Activated naive CD4-positive, alpha-beta T cell treated with anti-CD3 and anti-CD28 coated beads, Interleukin-2, amount 10 ng/mL, durations not matched to agents 7 days and 5 days (primary cell): ENCODE measurements around the gene OLFM1.
"Not testable (repeated sequence)": the region's sequence is repeated elsewhere in the genome, so short reads cannot be mapped to it uniquely, and the experiment has no call there.

Source experiments
- CTCF ChIA-PET: fragments of 350-600 bp; sonication (Branson Sonifier 250); formaldehyde crosslinking; loops from one replicate; lab custom pipeline; 2021; ENCODE audit warnings: antibody characterized with exemption; lab: Charles Lee
- DNase-seq: peaks from one replicate; pipeline ENCODE4 v3.0.0-alpha.2; 2020
- H3K27ac Mint-ChIP-seq: one replicate; pipeline ENCODE4 v1.8.0; 2021; ENCODE audit warnings: mild to moderate bottlenecking, moderate library complexity, mixed read lengths
- H3K27me3 Mint-ChIP-seq: one replicate; pipeline ENCODE4 v1.8.0; 2021; ENCODE audit warnings: mild to moderate bottlenecking, mixed read lengths
- H3K36me3 Mint-ChIP-seq: one replicate; pipeline ENCODE4 v1.8.0; 2021; ENCODE audit warnings: mixed read lengths
- H3K4me1 Mint-ChIP-seq: one replicate; pipeline ENCODE4 v1.8.0; 2021; ENCODE audit warnings: mixed read lengths
- H3K4me3 Mint-ChIP-seq: one replicate; pipeline ENCODE4 v1.8.0; 2021; ENCODE audit warnings: mild to moderate bottlenecking, moderate library complexity, mixed read lengths
- H3K9me3 Mint-ChIP-seq: one replicate; pipeline ENCODE4 v1.8.0; 2021; ENCODE audit warnings: mixed read lengths

Gene OLFM1

DNA sequence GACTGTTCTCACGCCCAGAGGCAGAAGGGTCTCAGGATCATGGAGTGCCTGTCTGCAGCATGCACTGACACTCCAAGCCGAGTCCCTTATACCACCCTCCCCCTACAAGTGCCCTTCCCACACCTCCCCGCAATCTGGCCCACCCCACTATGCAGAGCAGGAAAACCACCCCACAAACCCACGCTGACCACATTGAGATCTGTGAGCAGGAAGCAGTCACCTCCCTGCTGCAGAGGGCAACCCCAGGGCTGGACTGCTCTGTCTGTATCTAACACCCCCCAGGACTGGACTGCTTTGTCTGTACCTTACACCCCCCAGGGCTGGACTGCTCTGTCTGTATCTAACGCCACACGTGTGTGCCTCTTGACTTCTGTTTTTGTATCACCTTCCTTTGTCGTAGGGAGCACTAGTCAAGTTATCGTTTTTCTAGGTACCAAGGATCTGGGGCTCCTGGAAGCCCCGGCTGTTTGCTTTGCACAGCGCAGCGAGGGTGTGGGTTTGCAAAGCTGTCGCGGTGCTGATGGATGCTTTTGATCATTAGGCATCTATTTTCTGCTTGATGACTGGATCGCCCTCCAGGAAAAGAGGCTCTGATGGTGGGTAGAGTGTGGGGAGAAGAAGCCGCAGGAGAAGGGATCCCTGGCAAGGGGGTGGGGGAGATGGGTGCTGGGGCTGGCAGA lies 21.5 kb downstream of the OLFM1 start:
- Mint-ChIP-seq H3K27me3 (peaks cover 38% of the 10 kb centered on the region), H3K9me3 (no peaks in the 10 kb centered on the region), H3K27ac (no peak overlapping the region), H3K36me3 (no peaks in the 10 kb centered on the region), H3K4me3 (no peak overlapping the region), H3K4me1 (peaks cover 5% of the 10 kb centered on the region)
- CTCF ChIA-PET, result no interaction called here
- no peak for DNase-seq

DNA sequence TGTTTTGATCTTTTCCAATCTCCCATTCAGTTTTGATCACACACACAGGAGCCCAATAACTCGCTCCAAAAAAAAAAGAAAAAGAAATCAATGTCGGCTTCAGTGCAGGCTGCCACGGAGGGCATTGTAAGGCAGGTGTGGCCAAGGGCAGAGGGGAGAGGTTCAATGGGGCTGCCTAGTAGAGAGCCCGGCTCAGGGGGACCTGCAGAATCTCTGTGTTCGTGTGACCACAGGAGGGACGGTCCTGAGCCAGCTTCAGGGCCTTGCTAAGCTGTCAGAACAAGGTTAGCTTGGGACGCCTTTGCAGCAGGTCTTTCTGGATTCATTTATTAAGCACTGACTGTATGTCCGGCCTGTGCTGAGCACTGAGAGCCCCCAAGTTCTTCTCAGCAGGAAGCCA lies 22.2 kb downstream of the OLFM1 start:
- peaks cover 38% of the 10 kb centered on the region for H3K27me3 Mint-ChIP-seq
- no peak overlapping the region for H3K4me3 Mint-ChIP-seq
- peaks cover 5% of the 10 kb centered on the region for H3K4me1 Mint-ChIP-seq
- no peak overlapping the region for H3K27ac Mint-ChIP-seq
- no peak for DNase-seq
- no peaks in the 10 kb centered on the region for H3K9me3 Mint-ChIP-seq
- H3K36me3 Mint-ChIP-seq, result no peaks in the 10 kb centered on the region
- CTCF ChIA-PET, result no interaction called here

DNA sequence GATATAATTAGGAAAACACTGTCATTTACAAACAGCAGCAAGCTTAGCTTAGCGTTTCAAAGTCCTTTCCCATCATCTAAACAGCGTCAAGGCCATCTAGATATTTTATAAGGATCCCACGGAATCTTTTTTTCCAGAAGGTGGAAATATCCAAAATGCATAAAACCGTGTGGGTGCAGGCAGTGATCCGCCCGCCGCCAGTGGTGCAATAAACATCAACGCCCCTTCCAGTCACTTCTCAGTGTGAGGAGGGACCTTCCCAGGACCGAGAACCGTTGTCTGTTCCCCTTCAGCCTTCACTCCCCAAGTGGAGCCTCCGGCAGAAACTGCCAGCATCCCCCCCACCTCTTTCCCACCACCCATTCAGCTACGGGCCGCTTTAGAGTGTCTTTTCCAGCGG lies 22.9 kb downstream of the OLFM1 start:
- H3K27ac Mint-ChIP-seq, result no peak overlapping the region
- H3K4me3 Mint-ChIP-seq, result no peak overlapping the region
- no peak for DNase-seq
- CTCF ChIA-PET, result no interaction called here
- H3K27me3 Mint-ChIP-seq, result peaks cover 38% of the 10 kb centered on the region
- H3K4me1 Mint-ChIP-seq, result peaks cover 5% of the 10 kb centered on the region
- no peaks in the 10 kb centered on the region for H3K36me3 Mint-ChIP-seq
- H3K9me3 Mint-ChIP-seq, result no peaks in the 10 kb centered on the region

DNA sequence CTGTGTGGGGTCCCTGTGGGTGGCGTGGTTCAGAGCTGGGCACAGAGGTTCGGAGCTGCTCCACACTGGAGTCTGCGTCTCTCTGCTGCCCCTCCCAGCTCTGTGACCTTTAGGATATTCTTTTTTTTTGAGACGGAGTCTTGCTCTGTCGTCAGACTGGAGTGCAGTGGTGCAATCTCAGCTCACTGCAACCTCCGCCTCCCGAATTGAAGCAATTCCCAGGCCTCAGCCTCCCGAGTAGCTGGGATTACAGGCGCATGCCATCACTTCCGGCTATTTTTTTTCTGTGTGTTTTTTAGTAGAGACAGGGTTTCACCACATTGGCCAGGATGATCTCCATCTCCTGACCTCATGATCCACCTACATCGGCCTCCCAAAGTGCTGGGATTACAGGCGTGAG lies 24.1 kb downstream of the OLFM1 start:
- H3K4me3 Mint-ChIP-seq, CTCF ChIA-PET, H3K36me3 Mint-ChIP-seq, DNase-seq, H3K27ac Mint-ChIP-seq, H3K9me3 Mint-ChIP-seq, H3K4me1 Mint-ChIP-seq: not testable (repeated sequence)
- peaks cover 33% of the 10 kb centered on the region for H3K27me3 Mint-ChIP-seq

DNA sequence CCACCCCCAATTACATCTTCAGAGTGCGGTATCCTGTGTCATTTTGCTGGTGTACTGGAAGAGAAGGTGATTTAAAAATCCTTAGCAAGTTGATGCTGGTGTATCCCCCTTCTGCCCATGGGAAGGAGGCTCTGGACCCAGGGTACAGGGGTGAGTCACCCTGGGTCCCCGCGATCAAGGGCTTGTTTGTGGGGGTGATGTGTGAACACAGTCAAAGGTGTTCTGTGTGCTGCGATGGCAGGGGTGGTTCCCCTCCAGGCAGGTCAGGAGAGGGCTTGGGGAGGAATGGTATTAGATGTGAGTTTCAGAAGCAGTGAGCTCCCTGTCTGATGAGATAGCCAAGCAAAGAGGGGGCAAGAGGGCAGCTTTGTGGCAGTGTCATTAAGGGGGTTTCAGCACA lies 28.9 kb downstream of the OLFM1 start:
- H3K9me3 Mint-ChIP-seq, result peaks cover 13% of the 10 kb centered on the region
- CTCF ChIA-PET, result no interaction called here
- H3K27me3 Mint-ChIP-seq, result no peaks in the 10 kb centered on the region
- no peak for DNase-seq
- no peaks in the 10 kb centered on the region for H3K4me1 Mint-ChIP-seq
- H3K36me3 Mint-ChIP-seq, result no peaks in the 10 kb centered on the region
- no peak overlapping the region for H3K27ac Mint-ChIP-seq
- no peak overlapping the region for H3K4me3 Mint-ChIP-seq

DNA sequence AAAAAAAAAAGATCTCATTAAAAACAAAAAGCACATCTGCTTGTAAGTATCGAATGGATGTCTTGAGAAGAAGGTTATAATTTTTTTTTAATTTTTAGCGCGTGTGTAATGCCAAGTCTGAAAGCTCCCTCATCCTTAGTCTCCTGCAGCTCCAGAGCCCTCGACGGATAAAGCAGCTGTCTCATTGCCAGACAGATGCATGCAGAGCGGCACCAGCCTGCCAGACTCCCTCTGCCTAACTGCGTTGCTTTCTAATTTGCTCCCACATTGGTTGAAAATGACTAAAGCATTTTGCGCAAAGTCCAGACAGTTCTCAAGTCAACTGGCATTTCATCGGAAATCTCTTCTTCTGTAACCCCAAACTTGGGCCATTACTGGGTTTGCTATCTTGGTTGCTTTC lies 29.4 kb downstream of the OLFM1 start:
- no peaks in the 10 kb centered on the region for H3K27me3 Mint-ChIP-seq
- H3K4me1 Mint-ChIP-seq, result no peaks in the 10 kb centered on the region
- peaks cover 13% of the 10 kb centered on the region for H3K9me3 Mint-ChIP-seq
- H3K27ac Mint-ChIP-seq, result no peak overlapping the region
- CTCF ChIA-PET, result no interaction called here
- no peak overlapping the region for H3K4me3 Mint-ChIP-seq
- DNase-seq, result no peak
- H3K36me3 Mint-ChIP-seq, result no peaks in the 10 kb centered on the region

DNA sequence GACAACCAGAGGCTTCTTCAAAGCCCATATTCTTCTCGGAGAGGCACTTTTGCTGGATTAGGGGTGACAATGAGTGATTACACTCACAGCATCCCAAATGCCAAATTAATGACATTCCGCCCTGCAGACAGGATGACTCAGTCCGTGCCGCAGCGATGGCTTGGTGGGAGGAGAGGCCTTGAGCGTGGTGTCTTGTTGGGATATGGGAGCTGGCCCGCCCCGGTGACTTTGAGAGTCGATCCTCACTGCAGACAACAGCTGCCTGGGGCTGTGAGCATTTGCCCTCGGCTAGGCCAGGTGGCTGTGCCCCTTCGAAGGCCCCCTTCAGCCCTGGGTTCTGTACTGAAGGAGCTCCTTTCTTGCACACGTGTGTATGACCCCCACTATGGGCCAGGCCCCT lies 29.8 kb downstream of the OLFM1 start:
- H3K4me3 Mint-ChIP-seq, result no peak overlapping the region
- H3K4me1 Mint-ChIP-seq, result no peaks in the 10 kb centered on the region
- H3K9me3 Mint-ChIP-seq, result peaks cover 13% of the 10 kb centered on the region
- H3K27ac Mint-ChIP-seq, result no peak overlapping the region
- CTCF ChIA-PET, result no interaction called here
- H3K27me3 Mint-ChIP-seq, result no peaks in the 10 kb centered on the region
- no peak for DNase-seq
- no peaks in the 10 kb centered on the region for H3K36me3 Mint-ChIP-seq

DNA sequence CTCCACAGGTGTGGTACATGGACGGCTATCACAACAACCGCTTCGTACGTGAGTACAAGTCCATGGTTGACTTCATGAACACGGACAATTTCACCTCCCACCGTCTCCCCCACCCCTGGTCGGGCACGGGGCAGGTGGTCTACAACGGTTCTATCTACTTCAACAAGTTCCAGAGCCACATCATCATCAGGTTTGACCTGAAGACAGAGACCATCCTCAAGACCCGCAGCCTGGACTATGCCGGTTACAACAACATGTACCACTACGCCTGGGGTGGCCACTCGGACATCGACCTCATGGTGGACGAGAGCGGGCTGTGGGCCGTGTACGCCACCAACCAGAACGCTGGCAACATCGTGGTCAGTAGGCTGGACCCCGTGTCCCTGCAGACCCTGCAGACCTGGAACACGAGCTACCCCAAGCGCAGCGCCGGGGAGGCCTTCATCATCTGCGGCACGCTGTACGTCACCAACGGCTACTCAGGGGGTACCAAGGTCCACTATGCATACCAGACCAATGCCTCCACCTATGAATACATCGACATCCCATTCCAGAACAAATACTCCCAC lies 32.1 kb downstream of the OLFM1 start:
- no peaks in the 10 kb centered on the region for H3K27me3 Mint-ChIP-seq
- H3K9me3 Mint-ChIP-seq, result peaks cover 13% of the 10 kb centered on the region
- H3K36me3 Mint-ChIP-seq, result no peaks in the 10 kb centered on the region
- H3K4me1 Mint-ChIP-seq, result no peaks in the 10 kb centered on the region
- CTCF ChIA-PET, result no interaction called here
- no peak for DNase-seq
- H3K27ac Mint-ChIP-seq, result no peak overlapping the region
- no peak overlapping the region for H3K4me3 Mint-ChIP-seq

DNA sequence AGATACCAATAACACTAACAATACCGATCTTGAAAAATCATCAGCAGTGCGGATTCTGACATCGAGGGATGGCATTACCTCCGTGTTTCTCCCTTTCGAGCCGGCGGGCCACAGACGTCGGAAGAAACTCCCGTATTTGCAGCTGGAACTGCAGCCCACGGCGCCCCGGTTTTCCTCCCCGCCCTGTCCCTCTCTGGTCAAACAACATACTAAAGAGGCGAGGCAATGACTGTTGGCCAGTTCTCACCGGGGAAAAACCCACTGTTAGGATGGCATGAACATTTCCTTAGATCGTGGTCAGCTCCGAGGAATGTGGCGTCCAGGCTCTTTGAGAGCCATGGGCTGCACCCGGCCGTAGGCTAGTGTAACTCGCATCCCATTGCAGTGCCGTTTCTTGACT lies 32.8 kb downstream of the OLFM1 start:
- H3K9me3 Mint-ChIP-seq, result peaks cover 13% of the 10 kb centered on the region
- H3K4me3 Mint-ChIP-seq, result no peak overlapping the region
- H3K36me3 Mint-ChIP-seq, result no peaks in the 10 kb centered on the region
- DNase-seq, result no peak
- no peaks in the 10 kb centered on the region for H3K4me1 Mint-ChIP-seq
- CTCF ChIA-PET, result no interaction called here
- H3K27ac Mint-ChIP-seq, result no peak overlapping the region
- H3K27me3 Mint-ChIP-seq, result no peaks in the 10 kb centered on the region

DNA sequence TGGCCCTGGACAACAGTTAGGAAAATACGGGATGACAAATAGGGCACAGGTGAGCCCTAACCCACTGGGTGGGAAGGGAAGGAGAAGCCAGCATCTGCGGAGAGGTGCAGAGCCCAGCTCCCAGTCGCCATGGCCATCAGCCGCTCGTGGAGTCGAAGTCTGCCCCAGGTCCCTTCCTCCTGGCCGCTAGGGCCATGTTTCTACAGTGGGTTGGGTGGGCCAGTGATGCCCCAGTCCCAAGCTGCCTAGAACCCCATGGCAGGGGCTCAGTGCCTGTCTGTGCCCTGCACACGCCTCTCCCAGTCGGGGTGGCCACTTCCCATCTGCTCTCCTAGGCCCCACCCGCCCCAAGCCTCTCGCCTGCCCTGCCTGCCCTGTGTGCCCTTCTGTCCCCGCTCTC lies 34.8 kb downstream of the OLFM1 start:
- CTCF ChIA-PET, result no interaction called here
- no peaks in the 10 kb centered on the region for H3K36me3 Mint-ChIP-seq
- H3K4me1 Mint-ChIP-seq, result no peaks in the 10 kb centered on the region
- no peak for DNase-seq
- peaks cover 12% of the 10 kb centered on the region for H3K9me3 Mint-ChIP-seq
- H3K4me3 Mint-ChIP-seq, result no peak overlapping the region
- no peaks in the 10 kb centered on the region for H3K27me3 Mint-ChIP-seq
- H3K27ac Mint-ChIP-seq, result no peak overlapping the region

DNA sequence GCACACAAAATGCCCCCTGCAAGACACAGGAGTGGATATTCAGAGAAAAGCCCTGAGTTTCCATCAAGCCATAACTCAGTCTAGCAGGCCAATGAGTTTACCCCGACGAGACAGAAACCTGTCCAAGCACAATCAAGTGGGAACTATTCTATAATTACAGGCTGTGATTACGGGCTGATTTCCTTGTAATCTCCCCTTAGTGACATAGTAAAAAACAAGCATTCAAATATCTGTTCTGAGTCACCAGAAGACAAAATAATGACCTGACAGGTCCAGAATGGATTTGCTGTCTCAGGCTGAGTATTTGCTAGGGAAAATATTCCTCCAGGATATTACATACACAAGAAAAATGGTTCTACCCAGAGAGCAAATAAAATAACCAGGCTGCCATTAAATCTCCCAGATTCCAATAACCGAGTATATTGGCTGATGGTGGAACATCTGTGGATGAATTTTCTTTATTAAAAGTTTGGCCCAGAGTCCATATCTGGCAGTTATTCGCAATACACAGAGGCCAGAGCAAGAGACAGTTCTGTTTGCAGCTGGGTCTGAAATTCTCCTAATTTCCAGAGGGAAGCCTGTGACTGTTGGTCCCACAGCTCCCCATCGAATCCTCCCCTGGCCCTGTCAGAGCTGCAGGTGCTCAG lies 35.8 kb downstream of the OLFM1 start:
- Mint-ChIP-seq H3K27me3 (no peaks in the 10 kb centered on the region), H3K4me3 (no peak overlapping the region), H3K27ac (no peak overlapping the region), H3K9me3 (peaks cover 11% of the 10 kb centered on the region), H3K36me3 (no peaks in the 10 kb centered on the region), H3K4me1 (no peaks in the 10 kb centered on the region)
- CTCF ChIA-PET, result no interaction called here
- DNase-seq, result no peak

DNA sequence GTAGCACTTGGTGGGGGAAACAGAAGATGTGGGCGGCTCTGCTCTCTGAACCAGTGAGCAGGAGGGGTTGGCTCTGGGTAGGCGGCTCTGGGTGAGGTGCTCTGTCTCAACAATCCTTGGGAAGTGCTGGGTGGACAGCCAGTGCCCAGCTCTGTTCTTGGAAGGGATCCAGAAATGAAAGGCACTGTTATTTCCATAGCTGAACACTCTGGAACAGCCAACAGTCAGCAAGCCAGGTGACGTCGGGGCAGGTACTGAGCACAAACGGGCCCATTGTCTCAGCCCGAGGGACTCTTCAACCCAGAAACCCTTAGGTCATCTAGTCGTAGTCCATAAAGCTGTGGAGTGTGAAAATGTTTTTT lies 36.3 kb downstream of the OLFM1 start:
- CTCF ChIA-PET, result no interaction called here
- H3K4me1 Mint-ChIP-seq, result no peaks in the 10 kb centered on the region
- no peaks in the 10 kb centered on the region for H3K27me3 Mint-ChIP-seq

DNA sequence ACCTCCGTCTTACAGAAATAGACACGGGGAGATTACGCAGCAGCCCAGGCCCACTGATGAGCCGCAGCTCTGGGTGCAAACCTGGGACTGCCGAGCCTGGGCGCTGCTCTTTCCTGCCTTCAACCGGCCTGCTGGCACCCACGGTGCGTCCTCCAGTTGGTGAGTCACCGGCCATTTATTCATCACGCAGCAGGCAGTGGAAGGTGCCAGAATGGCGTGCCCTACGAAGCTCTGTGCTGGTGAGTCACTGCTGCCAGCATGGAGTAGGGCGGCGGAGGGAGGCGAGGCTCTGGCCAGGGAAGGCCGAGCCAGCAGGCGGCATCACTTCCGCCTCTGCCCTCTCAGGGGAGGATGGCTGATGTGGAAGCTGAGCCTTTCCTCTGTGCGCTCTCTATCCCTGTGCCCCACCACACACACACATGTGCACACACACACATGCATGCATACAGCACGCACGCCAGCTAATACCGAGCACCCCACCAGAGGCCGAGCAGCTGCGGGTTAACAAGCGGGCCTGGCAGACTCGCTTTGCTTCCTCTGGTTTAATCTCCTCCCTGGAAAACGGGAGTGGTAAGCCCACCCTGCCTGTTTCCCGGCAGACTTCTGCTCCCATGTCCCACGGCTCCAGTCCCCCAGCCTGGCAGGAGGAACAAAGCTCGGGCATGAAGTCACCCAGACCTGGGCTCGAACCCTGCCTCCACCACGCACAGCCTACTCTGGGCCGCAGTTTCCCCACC lies 39.2 kb downstream of the OLFM1 start:
- Mint-ChIP-seq H3K27ac (no peak overlapping the region), H3K36me3 (no peaks in the 10 kb centered on the region), H3K9me3 (peaks cover 2% of the 10 kb centered on the region), H3K4me1 (peaks cover 5% of the 10 kb centered on the region), H3K4me3 (no peak overlapping the region), H3K27me3 (no peaks in the 10 kb centered on the region)
- DNase-seq, result no peak
- CTCF ChIA-PET, result no interaction called here

More for the DNA sequence above, 36.3 kb downstream of the OLFM1 start:
- no peak overlapping the region for H3K4me3 Mint-ChIP-seq
- no peaks in the 10 kb centered on the region for H3K36me3 Mint-ChIP-seq
- no peak for DNase-seq
- H3K9me3 Mint-ChIP-seq, result peaks cover 6% of the 10 kb centered on the region
- no peak overlapping the region for H3K27ac Mint-ChIP-seq

DNA sequence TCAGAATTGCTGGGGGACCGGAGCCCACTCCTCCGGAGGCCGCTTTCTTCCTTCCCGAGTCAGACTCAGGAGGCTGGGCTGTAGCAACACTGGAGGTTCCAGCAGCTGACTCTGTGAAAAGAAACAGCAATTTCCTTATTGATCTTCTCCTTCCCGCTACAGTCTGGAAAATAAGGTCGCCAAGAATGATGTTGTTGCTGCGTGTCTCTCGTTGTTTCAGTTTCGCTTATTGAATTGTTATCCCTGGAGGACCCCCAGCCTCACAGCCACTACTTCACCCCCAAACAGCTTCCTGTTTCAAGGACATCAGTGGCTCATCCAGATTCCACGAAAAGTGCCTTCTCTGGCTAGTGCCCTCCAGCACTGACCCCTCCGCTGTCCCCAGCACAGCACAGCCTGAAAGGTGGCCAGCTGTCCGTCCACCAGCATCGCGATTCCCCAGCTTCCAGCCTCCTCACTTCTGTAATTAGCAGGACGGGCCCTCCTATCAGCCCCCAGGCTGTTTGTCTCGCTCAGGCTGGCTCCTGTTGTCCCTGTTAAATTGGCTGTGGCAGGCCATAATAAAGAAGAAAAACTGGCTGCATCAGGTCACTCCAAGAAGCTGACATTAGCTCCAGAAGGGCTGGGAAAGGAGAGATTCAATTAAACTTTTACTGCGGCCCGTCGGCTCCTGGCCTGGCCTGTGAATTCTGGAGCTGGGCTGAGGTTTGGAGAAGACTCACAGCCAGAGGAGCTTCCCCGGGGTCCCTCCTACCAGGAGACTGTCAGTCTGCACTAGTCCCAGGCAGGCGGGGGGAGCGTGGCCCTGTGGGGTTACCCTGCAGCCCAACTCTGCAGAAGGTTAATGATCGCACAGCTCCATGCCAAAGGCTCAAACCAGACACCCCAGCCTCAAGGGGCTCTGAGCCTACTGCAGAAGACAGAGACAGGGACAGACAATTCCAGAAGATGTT lies 40.5 kb downstream of the OLFM1 start:
- H3K9me3 Mint-ChIP-seq, result peaks cover 4% of the 10 kb centered on the region
- CTCF ChIA-PET, result interaction anchor here (0.5 kb wide), 1 partner anchor 132 kb away, joined by 3 read pairs; no protein-coding TSS in a partner anchor
- H3K36me3 Mint-ChIP-seq, result no peaks in the 10 kb centered on the region
- no peaks in the 10 kb centered on the region for H3K27me3 Mint-ChIP-seq
- H3K4me3 Mint-ChIP-seq, result no peak overlapping the region
- DNase-seq, result no peak
- H3K27ac Mint-ChIP-seq, result no peak overlapping the region
- H3K4me1 Mint-ChIP-seq, result peaks cover 5% of the 10 kb centered on the region
